ENCODE results near the gene GOLGA5.

- TF ChIP-seq CTCF (IDR thresholded peaks at IDR 0.05 in 8 of 11, conservative IDR thresholded peaks at IDR 0.05 in 3 of 11) = no peak
- no peak for TF ChIP-seq POLR2A (IDR thresholded peaks at IDR 0.05)
Measured at GRCh38 chr14:92850492-92850891, 56.4 kb downstream of the GOLGA5 start.
